GM12878 (cell line): ENCODE measurements around the gene TNFAIP1. TPM values are rescaled to one million over a fixed set of nuclear protein-coding genes. Genes with fewer than 3 reads are reported as not detected.

Experiments used
- ATAC-seq: fragments of 200-7000 bp; cut with Tn5 transposase; 3 replicates; pipeline ENCODE4 v1.9.1; 2020; ENCODE audit warnings: mild to moderate bottlenecking, moderate library complexity
- BruUV-seq: library from RNA; stranded (reverse); fragments of 400-500 nt; replicated peaks from 2 replicates; lab custom pipeline; 2021; lab: Mats Ljungman, UMichigan
- CTCF ChIA-PET: fragments of 300-600 bp; sonication (Branson Sonifier 250); formaldehyde crosslinking; extraction: SDS; loops from one replicate; lab custom pipeline; 2021; ENCODE audit warnings: inconsistent platforms; lab: Yijun Ruan, JAX
- POLR2A ChIA-PET: fragments of 350-600 bp; formaldehyde crosslinking; extraction: SDS; loops from one replicate; lab custom pipeline; 2021; ENCODE audit warnings: inconsistent platforms; lab: Charles Lee
- RAD21 ChIA-PET: fragments of 300-600 bp; sonication (Branson Sonifier 250); formaldehyde crosslinking; loops from one replicate; lab custom pipeline; 2023; ENCODE audit warnings: antibody characterized with exemption; ENCODE audit not compliant: unreplicated experiment; lab: Charles Lee
- SMC1A ChIA-PET: fragments of 300-600 bp; sonication (Branson Sonifier 250); formaldehyde crosslinking; loops from one replicate; lab custom pipeline; 2023; ENCODE audit not compliant: unreplicated experiment, uncharacterized antibody; lab: Charles Lee
- DNase-seq: peaks from one replicate; pipeline ENCODE4 v3.0.0-alpha.2; 2011; ENCODE audit warnings: low read depth, low spot score
- FAIRE-seq: peaks from 3 replicates; lab custom pipeline; 2011; peaks lifted over from hg19 to GRCh38; lab: Jason Lieb, UNC
- H2AFZ ChIP-seq: 2 replicates; pipeline ENCODE4 v1.6.0; 2011; ENCODE audit warnings: low read depth, low read length, control low read depth; ENCODE audit not compliant: control insufficient read depth
- H3K27ac ChIP-seq: 2 replicates; pipeline ENCODE4 v1.5.1; 2011; ENCODE audit warnings: control low read depth; ENCODE audit not compliant: control insufficient read depth, insufficient read depth
- H3K27me3 ChIP-seq, 2 experiments: replicated peaks in 1 of 2; 2 replicates each; pipeline versions ENCODE4 v1.6.0 to v1.6.1; 2011; ENCODE audit warnings: low read length in 1 of 2; ENCODE audit not compliant: control insufficient read depth in 2 of 2, insufficient read depth in 2 of 2
- H3K36me3 ChIP-seq, 2 experiments: 2 replicates each; pipeline ENCODE4 v1.5.1; 2011; ENCODE audit warnings: low read length in 1 of 2; ENCODE audit not compliant: control insufficient read depth in 2 of 2, insufficient read depth in 2 of 2
- H3K4me1 ChIP-seq: 2 replicates; pipeline ENCODE4 v1.6.1; 2011; ENCODE audit warnings: mild to moderate bottlenecking, low read length, moderate library complexity, mixed read lengths; ENCODE audit not compliant: control insufficient read depth, insufficient read depth
- H3K4me2 ChIP-seq: 2 replicates; pipeline ENCODE4 v1.6.0; 2011; ENCODE audit warnings: control low read depth; ENCODE audit not compliant: control insufficient read depth, insufficient read depth
- H3K4me3 ChIP-seq: fragments of 200-600 bp; sonication (generic); 2 replicates; pipeline ENCODE4 v1.5.1; 2016
- H3K79me2 ChIP-seq: 2 replicates; pipeline ENCODE4 v1.6.0; 2011; ENCODE audit warnings: low read length; ENCODE audit not compliant: control insufficient read depth, insufficient read depth
- H3K9ac ChIP-seq: 2 replicates; pipeline ENCODE4 v1.8.0; 2011; ENCODE audit warnings: low read length, control low read depth, mixed read lengths; ENCODE audit not compliant: control insufficient read depth, insufficient read depth
- H3K9me3 ChIP-seq: replicated peaks from 3 replicates; pipeline ENCODE4 v1.5.1; 2011; ENCODE audit warnings: mild to moderate bottlenecking, low read length; ENCODE audit not compliant: control insufficient read depth, insufficient read depth
- H4K20me1 ChIP-seq: 2 replicates; pipeline ENCODE4 v1.6.0; 2011; ENCODE audit not compliant: control insufficient read depth, insufficient read depth
- CBX5 ChIP-seq: sonication (generic); IDR thresholded peaks from 2 replicates; pipeline ENCODE4 v1.6.1; 2016; ENCODE audit warnings: low read depth, moderate library complexity, mild to moderate bottlenecking, inconsistent platforms
- CTCF ChIP-seq, 3 experiments: IDR thresholded peaks in 2 of 3; conservative IDR thresholded peaks in 1 of 3; 2 replicates each; pipeline ENCODE4 v1.5.1; 2011; ENCODE audit warnings: low read depth in 3 of 3, low read length in 3 of 3, mild to moderate bottlenecking in 3 of 3, control low read depth in 2 of 3, moderate library complexity in 2 of 3, inconsistent platforms in 1 of 3, mixed read lengths in 1 of 3; ENCODE audit not compliant: control insufficient read depth in 2 of 3, insufficient read depth in 1 of 3; ENCODE audit errors: extremely low read depth in 1 of 3
- SMAD5 ChIP-seq: IDR thresholded peaks from 2 replicates; pipeline ENCODE4 v1.6.1; 2016; ENCODE audit warnings: antibody characterized with exemption, low read depth
- SMC3 ChIP-seq: IDR thresholded peaks from 2 replicates; pipeline ENCODE4 v1.6.1; 2011; ENCODE audit warnings: low read length, improper control_type of control experiment, borderline replicate concordance
- TAF1 ChIP-seq: IDR thresholded peaks from 2 replicates; pipeline ENCODE4 v1.6.1; 2011; ENCODE audit warnings: mild to moderate bottlenecking, low read depth, low read length, borderline replicate concordance
- TCF3 ChIP-seq: IDR thresholded peaks from 2 replicates; pipeline ENCODE4 v1.6.1; 2012; ENCODE audit warnings: low read depth, mild to moderate bottlenecking, low read length, borderline replicate concordance; ENCODE audit not compliant: insufficient read depth
- WGBS: methylation state at CpG from one replicate; pipeline ENCODE4 v1.1.6; 2016; ENCODE audit warnings: low lambda C conversion rate; ENCODE audit not compliant: insufficient replicate concordance, insufficient coverage; ENCODE audit errors: missing lambda C conversion rate; 5-methylcytosine and 5-hydroxymethylcytosine counted together
- in situ Hi-C: fragments of 300-500 bp; cut with MboI; formaldehyde crosslinking; loops from 9 replicates; pipeline ENCODE4 v1.14.3; 2018; ENCODE audit warnings: mixed read lengths
- intact Hi-C: fragments of 100-400 bp; cut with micrococcal nuclease; formaldehyde crosslinking; loops from one replicate; pipeline ENCODE4 v1.14.2; 2022; ENCODE audit not compliant: unreplicated experiment
- polyA plus RNA-seq, 11 experiments: library from polyadenylated mRNA; depleted of rRNA in 4 of 11; unstranded in 6 of 11; stranded (reverse) in 5 of 11; fragments of >200 nt; fragmentation: Nextera tagmentation in 4 of 11; fragmentation: Illumina TruSeq in 1 of 11; extraction: Ambion mirVana in 4 of 11; extraction: Trizol in 1 of 11; gene quantifications; 1 replicate in 1 of 11; 2 replicates in 10 of 11; pipeline versions ENCODE4 v1.2.1 to v1.2.3, GENCODE V29; 2011 to 2016; ENCODE audit warnings: inconsistent platforms in 2 of 11, missing spikeins in 2 of 11, low read depth in 1 of 11
- total RNA-seq, 4 experiments: library from RNA; depleted of rRNA in 3 of 4; stranded (reverse); fragments of >200 nt in 3 of 4; fragmentation: Illumina TruSeq in 1 of 4; extraction: Trizol in 1 of 4; gene quantifications; 2 replicates each; pipeline versions ENCODE4 v1.2.1 to v1.2.3, GENCODE V29; 2013 to 2021

TNFAIP1 gene
- total and polyA plus RNA-seq, 10 of the 15 experiments (the other 5 are each of a cell fraction or from before 2014, with no cell fraction given), result 1.8 to 16.9 (median 11.7) TPM

- POLR2A ChIA-PET, result no interaction called here
- TF ChIP-seq TAF1 (no peak), SMAD5 (no peak), SMC3 (no peak), CBX5 (no peak), TCF3 (no peak), CTCF (IDR thresholded peaks at IDR 0.05 in 2 of 3, conservative IDR thresholded peaks at IDR 0.05 in 1 of 3; ENCODE audit: control insufficient read depth in 2 of 3, extremely low read depth in 1 of 3, insufficient read depth in 1 of 3, low read depth in 3 of 3, low read length in 3 of 3) (no peak)
- Histone ChIP-seq H3K79me2 (no peaks in the 10 kb centered on the region), H3K4me1 (no peaks in the 10 kb centered on the region), H3K4me2 (no peak overlapping the region), H3K27me3 (no peaks in the 10 kb centered on the region), H4K20me1 (no peaks in the 10 kb centered on the region), H3K9ac (no peak overlapping the region), H2AFZ (no peak overlapping the region), H3K9me3 (no peaks in the 10 kb centered on the region), H3K27ac (no peak overlapping the region), H3K36me3 (peaks cover 0 to 15% of the 10 kb centered on the region in 2 experiments; a peak in 3 of 4 replicates), H3K4me3 (no peak overlapping the region)
- ATAC-seq, result no peak
- in situ Hi-C loops, result no loop called here
- WGBS, result 100% methylated on average over 1 of the region's 1 CpG
- SMC1A ChIA-PET, result interaction anchor here (1.4 kb wide), 1 partner anchor 18 kb away, joined by 3 read pairs; no protein-coding TSS in a partner anchor
- no peak for FAIRE-seq
- RAD21 ChIA-PET, result interaction anchor here (0.6 kb wide), 1 partner anchor 129 kb away, joined by 4 read pairs; no protein-coding TSS in a partner anchor
- BruUV-seq, result no TSS peak
- CTCF ChIA-PET, result interaction anchor here (1.7 kb wide), 1 partner anchor 25 kb away, joined by 5 read pairs; no protein-coding TSS in a partner anchor
- intact Hi-C loops, result no loop called here
- no peak for DNase-seq
These were observed 55.4 kb downstream of the TNFAIP1 start for GRCh38 chr17:28390984-28391383.
